Measurements from ENCODE around the gene FKRP.

FKRP gene

GRCh38 chr19:46742926-46743480, 2.9 kb upstream of the FKRP start:
- Histone ChIP-seq H3K4me2 (ENCODE audit: low read depth, low read length, poor library complexity, severe bottlenecking) (peak overlapping the region; percentile 73), H4K20me1 (ENCODE audit: insufficient read depth, low read length, poor library complexity, severe bottlenecking) (peaks cover 70% of the 10 kb centered on the region)
- TF ChIP-seq EZH2phosphoT487 (IDR thresholded peaks at IDR 0.05; ENCODE audit: borderline replicate concordance) (no peak), CTCF (conservative IDR thresholded peaks at IDR 0.05; ENCODE audit: low read length) (no peak)

GRCh38 chr19:46744005-46744691, 1.7 kb upstream of the FKRP start:
- Histone ChIP-seq H2AFZ (ENCODE audit: low read length) (no peak overlapping the region), H3K9me2 (replicated peaks; ENCODE audit: low read depth, low read length) (no peaks in the 10 kb centered on the region)

More at GRCh38 chr19:46742926-46743480, 2.9 kb upstream of the FKRP start:
- H3K9ac ChIP-seq (ENCODE audit: low read depth, low read length, poor library complexity, severe bottlenecking), result peak overlapping the region; percentile 51
- peaks cover 87% of the 10 kb centered on the region for H3K79me2 ChIP-seq (ENCODE audit: insufficient read depth, low read length)
- H3F3A ChIP-seq (ENCODE audit: low read depth), result 0 out of 2 replicates have a peak, but pooled peaks cover 5% of the 10 kb centered on the region
- H2AFZ ChIP-seq (ENCODE audit: low read length), result no peak overlapping the region
- H3K9me2 ChIP-seq (replicated peaks; ENCODE audit: low read depth, low read length), result no peaks in the 10 kb centered on the region
- peak overlapping the region; percentile 58 for H3K4me3 ChIP-seq (ENCODE audit: low read length, poor library complexity, severe bottlenecking)
- H3K4me1 ChIP-seq (ENCODE audit: insufficient read depth, low read length, poor library complexity, severe bottlenecking), result peaks cover 33% of the 10 kb centered on the region
- no peaks in the 10 kb centered on the region for H3K9me3 ChIP-seq (ENCODE audit: insufficient read depth, low read depth, low read length)
- peaks cover 23% of the 10 kb centered on the region; the same call in 1 of the 2 replicates for H3K36me3 ChIP-seq (ENCODE audit: insufficient read depth, low read length)
- peaks cover 8% of the 10 kb centered on the region for H3K27me3 ChIP-seq (ENCODE audit: insufficient read depth, low read length, poor library complexity, severe bottlenecking)

DNA sequence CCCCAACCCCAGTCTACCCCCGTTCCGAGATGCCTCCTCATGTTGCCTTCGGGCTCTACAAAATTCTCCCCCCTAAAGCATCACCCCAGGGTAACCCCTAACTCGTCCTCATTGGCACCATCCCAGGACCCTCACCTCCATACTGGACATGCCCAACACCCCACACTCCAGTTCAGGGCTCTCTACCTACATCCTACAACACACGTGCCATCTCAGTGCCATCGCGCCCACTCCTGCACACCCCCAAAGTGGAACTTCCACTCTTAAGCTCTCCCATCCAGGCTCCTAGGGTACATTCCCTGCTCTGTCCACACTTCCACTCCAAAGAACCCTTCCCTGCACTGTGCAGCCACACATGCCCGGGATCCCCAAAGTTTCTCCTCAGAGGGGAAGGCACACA, 827 bp upstream of the FKRP start:
- Histone ChIP-seq H3K79me2 (ENCODE audit: insufficient read depth, low read length) (peaks cover 67% of the 10 kb centered on the region), H3K9me2 (replicated peaks; ENCODE audit: low read depth, low read length) (no peaks in the 10 kb centered on the region), H3F3A (ENCODE audit: low read depth) (0 out of 2 replicates have a peak, but pooled peaks cover 5% of the 10 kb centered on the region), H2AFZ (ENCODE audit: low read length) (no peak overlapping the region), H3K4me1 (ENCODE audit: insufficient read depth, low read length, poor library complexity, severe bottlenecking) (peaks cover 33% of the 10 kb centered on the region), H3K9ac (ENCODE audit: low read depth, low read length, poor library complexity, severe bottlenecking) (peak overlapping the region; percentile 86), H3K36me3 (ENCODE audit: insufficient read depth, low read length) (peaks cover 5% of the 10 kb centered on the region; the same call in 1 of the 2 replicates), H3K9me3 (ENCODE audit: insufficient read depth, low read depth, low read length) (no peaks in the 10 kb centered on the region), H3K4me2 (ENCODE audit: low read depth, low read length, poor library complexity, severe bottlenecking) (peak overlapping the region; percentile 87), H3K4me3 (ENCODE audit: low read length, poor library complexity, severe bottlenecking) (peak overlapping the region; percentile 82), H3K27me3 (ENCODE audit: insufficient read depth, low read length, poor library complexity, severe bottlenecking) (peaks cover 8% of the 10 kb centered on the region), H4K20me1 (ENCODE audit: insufficient read depth, low read length, poor library complexity, severe bottlenecking) (peaks cover 53% of the 10 kb centered on the region)
- TF ChIP-seq CTCF (conservative IDR thresholded peaks at IDR 0.05; ENCODE audit: low read length) (no peak), EZH2phosphoT487 (IDR thresholded peaks at IDR 0.05; ENCODE audit: borderline replicate concordance) (no peak)

More at GRCh38 chr19:46744005-46744691, 1.7 kb upstream of the FKRP start:
- H3F3A ChIP-seq (ENCODE audit: low read depth), result 0 out of 2 replicates have a peak, but pooled peaks cover 5% of the 10 kb centered on the region
- H3K4me3 ChIP-seq (ENCODE audit: low read length, poor library complexity, severe bottlenecking), result peak overlapping the region; percentile 82
- peak overlapping the region; percentile 86 for H3K9ac ChIP-seq (ENCODE audit: low read depth, low read length, poor library complexity, severe bottlenecking)
- H3K4me2 ChIP-seq (ENCODE audit: low read depth, low read length, poor library complexity, severe bottlenecking), result peak overlapping the region; percentile 87
- H3K27me3 ChIP-seq (ENCODE audit: insufficient read depth, low read length, poor library complexity, severe bottlenecking), result peaks cover 8% of the 10 kb centered on the region
- peaks cover 33% of the 10 kb centered on the region for H3K4me1 ChIP-seq (ENCODE audit: insufficient read depth, low read length, poor library complexity, severe bottlenecking)
- TF ChIP-seq CTCF (conservative IDR thresholded peaks at IDR 0.05; ENCODE audit: low read length), result no peak
- TF ChIP-seq EZH2phosphoT487 (IDR thresholded peaks at IDR 0.05; ENCODE audit: borderline replicate concordance), result no peak
- peaks cover 76% of the 10 kb centered on the region for H3K79me2 ChIP-seq (ENCODE audit: insufficient read depth, low read length)
- no peaks in the 10 kb centered on the region for H3K9me3 ChIP-seq (ENCODE audit: insufficient read depth, low read depth, low read length)
- H3K36me3 ChIP-seq (ENCODE audit: insufficient read depth, low read length), result peaks cover 12% of the 10 kb centered on the region; the same call in 1 of the 2 replicates
- H4K20me1 ChIP-seq (ENCODE audit: insufficient read depth, low read length, poor library complexity, severe bottlenecking), result peaks cover 59% of the 10 kb centered on the region

Data from Loucy (cell line).